DND-41 (cell line): ENCODE data around the gene IMPACT.
A peak's percentile ranks its signal among the peaks of the same experiment; 100 is the strongest.

Source experiments
- ATAC-seq: fragments of 200-7000 bp; cut with Tn5 transposase; 3 replicates; pipeline ENCODE4 v1.9.1; 2021; ENCODE audit warnings: low read depth; ENCODE audit not compliant: insufficient read depth
- DNase-seq: peaks from one replicate; pipeline ENCODE4 v3.0.0-alpha.2; 2020
- H2AFZ ChIP-seq: 2 replicates; pipeline ENCODE4 v1.6.0; 2012; ENCODE audit warnings: low read depth, low read length
- H3K27ac ChIP-seq: 2 replicates; pipeline ENCODE4 v1.5.1; 2012; ENCODE audit warnings: low read length, inconsistent platforms
- H3K27me3 ChIP-seq: fragments of 200-600 bp; sonication (generic); 2 replicates; pipeline ENCODE4 v1.6.0; 2012; ENCODE audit warnings: low read length, mild to moderate bottlenecking, inconsistent platforms; ENCODE audit not compliant: insufficient read depth, poor library complexity
- H3K36me3 ChIP-seq: 2 replicates; pipeline ENCODE4 v1.5.1; 2012; ENCODE audit warnings: low read length, inconsistent platforms; ENCODE audit not compliant: insufficient read depth
- H3K4me1 ChIP-seq: 2 replicates; pipeline ENCODE4 v1.5.1; 2012; ENCODE audit warnings: mild to moderate bottlenecking, low read length; ENCODE audit not compliant: insufficient read depth
- H3K4me2 ChIP-seq: 2 replicates; pipeline ENCODE4 v1.6.0; 2012; ENCODE audit warnings: mild to moderate bottlenecking, moderate library complexity, low read length, inconsistent platforms; ENCODE audit not compliant: insufficient read depth
- H3K4me3 ChIP-seq, 2 experiments: fragments of 200-600 bp in 1 of 2; shearing (Covaris generic) in 1 of 2; 2 replicates each; pipeline ENCODE4 v1.5.1; 2012 to 2016; ENCODE audit warnings: inconsistent platforms in 2 of 2, low read length in 2 of 2, mild to moderate bottlenecking in 2 of 2, low read depth in 1 of 2, moderate library complexity in 1 of 2
- H3K79me2 ChIP-seq: 2 replicates; pipeline ENCODE4 v1.6.0; 2012; ENCODE audit warnings: low read length, inconsistent platforms; ENCODE audit not compliant: insufficient read depth
- H3K9ac ChIP-seq: 2 replicates; pipeline ENCODE4 v1.6.0; 2012; ENCODE audit warnings: low read depth, mild to moderate bottlenecking, inconsistent platforms, low read length, moderate library complexity
- H3K9me3 ChIP-seq: 2 replicates; pipeline ENCODE4 v1.5.1; 2012; ENCODE audit warnings: low read length, moderate library complexity, mild to moderate bottlenecking, inconsistent platforms; ENCODE audit not compliant: insufficient read depth, severe bottlenecking
- H4K20me1 ChIP-seq: 2 replicates; pipeline ENCODE4 v1.6.0; 2012; ENCODE audit warnings: low read length; ENCODE audit not compliant: insufficient read depth
- CTCF ChIP-seq: IDR thresholded peaks from 2 replicates; pipeline ENCODE4 v1.5.1; 2012; ENCODE audit warnings: borderline replicate concordance, low read length, moderate library complexity, mild to moderate bottlenecking; ENCODE audit not compliant: poor library complexity, severe bottlenecking; ENCODE audit errors: extremely low read depth
- EZH2 ChIP-seq: IDR thresholded peaks from 3 replicates; pipeline ENCODE4 v1.6.1; 2012; ENCODE audit warnings: borderline replicate concordance, low read depth, mild to moderate bottlenecking, moderate library complexity, low read length, inconsistent platforms; ENCODE audit not compliant: severe bottlenecking

The IMPACT gene

GRCh38 chr18:24402209-24402785 is 24.2 kb upstream of the IMPACT start:
- no peak overlapping the region for H3K9ac ChIP-seq
- ATAC-seq (no peak), DNase-seq (no peak)
- H3K9me3 ChIP-seq, result no peaks in the 10 kb centered on the region
- H3K79me2 ChIP-seq, result no peaks in the 10 kb centered on the region
- no peaks in the 10 kb centered on the region for H3K4me1 ChIP-seq
- H3K4me2 ChIP-seq, result no peak overlapping the region
- no peak overlapping the region for H3K27ac ChIP-seq
- no peaks in the 10 kb centered on the region for H3K36me3 ChIP-seq
- H3K4me3 ChIP-seq, result no peak overlapping the region
- H4K20me1 ChIP-seq, result no peaks in the 10 kb centered on the region
- H2AFZ ChIP-seq, result no peak overlapping the region
- H3K27me3 ChIP-seq, result no peaks in the 10 kb centered on the region
- peak; percentile 28 for TF ChIP-seq CTCF
- no peak for TF ChIP-seq EZH2

GRCh38 chr18:24403076-24403475 is 23.4 kb upstream of the IMPACT start:
- H3K4me3 ChIP-seq, result no peak overlapping the region
- DNase-seq (no peak), ATAC-seq (no peak)
- H2AFZ ChIP-seq, result no peak overlapping the region
- TF ChIP-seq EZH2 (no peak), CTCF (no peak)
- no peaks in the 10 kb centered on the region for H3K4me1 ChIP-seq
- no peak overlapping the region for H3K4me2 ChIP-seq
- no peaks in the 10 kb centered on the region for H3K27me3 ChIP-seq
- H3K79me2 ChIP-seq, result no peaks in the 10 kb centered on the region
- no peak overlapping the region for H3K9ac ChIP-seq
- H3K27ac ChIP-seq, result no peak overlapping the region
- no peaks in the 10 kb centered on the region for H3K9me3 ChIP-seq
- H4K20me1 ChIP-seq, result no peaks in the 10 kb centered on the region
- H3K36me3 ChIP-seq, result no peaks in the 10 kb centered on the region

- no peak overlapping the region for H3K27ac ChIP-seq
- ATAC-seq (no peak), DNase-seq (no peak)
- H2AFZ ChIP-seq, result no peak overlapping the region
- no peaks in the 10 kb centered on the region for H3K79me2 ChIP-seq
- H3K9ac ChIP-seq, result no peak overlapping the region
- peaks cover 5% of the 10 kb centered on the region for H3K27me3 ChIP-seq
- H4K20me1 ChIP-seq, result no peaks in the 10 kb centered on the region
- H3K4me2 ChIP-seq, result no peak overlapping the region
- TF ChIP-seq CTCF, result no peak
- TF ChIP-seq EZH2, result no peak
- H3K9me3 ChIP-seq, result no peaks in the 10 kb centered on the region
- no peak overlapping the region for H3K4me3 ChIP-seq
- no peaks in the 10 kb centered on the region for H3K36me3 ChIP-seq
- no peaks in the 10 kb centered on the region for H3K4me1 ChIP-seq
These were observed 21.9 kb upstream of the IMPACT start for GRCh38 chr18:24404591-24404990.

GRCh38 chr18:24408496-24408895 is 18.0 kb upstream of the IMPACT start:
- Histone ChIP-seq H3K9ac (no peak overlapping the region), H3K4me3 (no peak overlapping the region), H3K4me1 (no peaks in the 10 kb centered on the region), H3K4me2 (no peak overlapping the region), H3K9me3 (no peaks in the 10 kb centered on the region), H3K27ac (no peak overlapping the region), H2AFZ (no peak overlapping the region), H3K79me2 (no peaks in the 10 kb centered on the region), H3K27me3 (peaks cover 5% of the 10 kb centered on the region), H3K36me3 (no peaks in the 10 kb centered on the region), H4K20me1 (no peaks in the 10 kb centered on the region)
- ATAC-seq, result no peak
- no peak for DNase-seq
- TF ChIP-seq CTCF, result no peak
- TF ChIP-seq EZH2, result no peak
